Sigmoid colon (tissue), 4 donors: ENCODE results near the gene CACNA1E.

Experiments used
- POLR2AphosphoS5 ChIP-seq, 4 donors: sonication (generic); formaldehyde crosslinking; IDR thresholded peaks; one replicate each; pipeline ENCODE4 v1.6.1; 2017; ENCODE audit warnings: antibody characterized with exemption in 4 of 4
- TF ChIP-seq, protein P1 (sequence below), 4 experiments: fragments of 450-650 bp in 3 of 4; fragments of 200-600 bp in 1 of 4; IDR thresholded peaks; one replicate each; pipeline ENCODE4 v1.5.1; 2016 to 2019; ENCODE audit warnings: antibody characterized with exemption in 4 of 4, mild to moderate bottlenecking in 3 of 4, moderate library complexity in 2 of 4

DNA sequence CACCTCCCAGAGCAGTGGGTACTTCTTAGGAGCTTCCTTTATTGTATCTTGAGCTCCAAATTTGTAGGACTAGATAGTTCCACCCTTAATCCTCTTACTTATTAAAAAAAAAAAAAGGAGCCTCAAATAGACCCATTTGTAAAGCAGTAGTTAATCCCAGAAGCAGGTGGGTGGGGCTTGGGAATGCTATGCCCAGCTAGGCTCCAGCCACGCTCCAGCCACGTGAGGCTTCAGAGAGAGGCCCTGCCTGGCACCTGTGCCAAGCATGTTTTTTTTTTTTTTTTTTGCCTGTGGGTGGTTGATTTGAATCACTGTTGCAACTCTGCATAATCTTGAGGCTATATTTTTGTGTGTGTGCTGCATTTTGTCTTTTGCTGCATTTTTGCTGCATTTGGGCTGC is 7.0 kb downstream of the CACNA1E start:
- TF ChIP-seq, protein P1, sequence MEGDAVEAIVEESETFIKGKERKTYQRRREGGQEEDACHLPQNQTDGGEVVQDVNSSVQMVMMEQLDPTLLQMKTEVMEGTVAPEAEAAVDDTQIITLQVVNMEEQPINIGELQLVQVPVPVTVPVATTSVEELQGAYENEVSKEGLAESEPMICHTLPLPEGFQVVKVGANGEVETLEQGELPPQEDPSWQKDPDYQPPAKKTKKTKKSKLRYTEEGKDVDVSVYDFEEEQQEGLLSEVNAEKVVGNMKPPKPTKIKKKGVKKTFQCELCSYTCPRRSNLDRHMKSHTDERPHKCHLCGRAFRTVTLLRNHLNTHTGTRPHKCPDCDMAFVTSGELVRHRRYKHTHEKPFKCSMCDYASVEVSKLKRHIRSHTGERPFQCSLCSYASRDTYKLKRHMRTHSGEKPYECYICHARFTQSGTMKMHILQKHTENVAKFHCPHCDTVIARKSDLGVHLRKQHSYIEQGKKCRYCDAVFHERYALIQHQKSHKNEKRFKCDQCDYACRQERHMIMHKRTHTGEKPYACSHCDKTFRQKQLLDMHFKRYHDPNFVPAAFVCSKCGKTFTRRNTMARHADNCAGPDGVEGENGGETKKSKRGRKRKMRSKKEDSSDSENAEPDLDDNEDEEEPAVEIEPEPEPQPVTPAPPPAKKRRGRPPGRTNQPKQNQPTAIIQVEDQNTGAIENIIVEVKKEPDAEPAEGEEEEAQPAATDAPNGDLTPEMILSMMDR (IDR thresholded peaks at IDR 0.05), result no peak
- no peak for TF ChIP-seq POLR2AphosphoS5 (IDR thresholded peaks at IDR 0.05)
